ENCODE results near the gene ATAD5. TPM values are rescaled to one million over a fixed set of nuclear protein-coding genes. Genes with fewer than 3 reads are reported as not detected.
"Not testable (repeated sequence)": the region's sequence is repeated elsewhere in the genome, so short reads cannot be mapped to it uniquely, and the experiment has no call there.

ATAD5 gene
- total RNA-seq, 4 donors from 2014 or later = 1.2 to 1.7 (median 1.4) TPM

GRCh38 chr17:30816165-30816564 lies 15.6 kb upstream of the ATAD5 start:
- Histone ChIP-seq H3K36me3 (peaks cover 0 to 5% (median 0%) of the 10 kb centered on the region in 3 donors), H3K4me1 (peaks cover 0 to 19% (median 10%) of the 10 kb centered on the region in 4 donors), H3K27me3 (no peaks in the 10 kb centered on the region), H3K27ac (no peak overlapping the region), H3K4me3 (no peak overlapping the region), H3K9me3 (no peaks in the 10 kb centered on the region)
- no peak for TF ChIP-seq POLR2A (IDR thresholded peaks at IDR 0.05)
- no peak for TF ChIP-seq CTCF (IDR thresholded peaks at IDR 0.05)
- 97% methylated on average over 7 of the region's 7 CpGs for WGBS, 2 donors
- DNase-seq (ENCODE audit: low spot score in 2 of 2) = no peak

GRCh38 chr17:30819971-30820705 lies 11.6 kb upstream of the ATAD5 start:
- Histone ChIP-seq H3K36me3 (peaks cover 0 to 5% (median 0%) of the 10 kb centered on the region in 3 donors), H3K4me3 (no peak overlapping the region), H3K9me3 (no peaks in the 10 kb centered on the region), H3K27me3 (no peaks in the 10 kb centered on the region), H3K27ac (peak overlapping the region in 2 of 4 donors; percentile 8 to 55), H3K4me1 (peaks cover 0 to 36% (median 10%) of the 10 kb centered on the region in 4 donors)
- 73 to 89% methylated on average over 8 of the region's 8 CpGs for WGBS, 2 donors
- no peak for TF ChIP-seq CTCF (IDR thresholded peaks at IDR 0.05)
- no peak for TF ChIP-seq POLR2A (IDR thresholded peaks at IDR 0.05)
- TF ChIP-seq EP300 (IDR thresholded peaks at IDR 0.05) = no peak
- DNase-seq (ENCODE audit: low spot score in 2 of 2) = no peak

GRCh38 chr17:30821871-30822723 lies 9.7 kb upstream of the ATAD5 start:
- no peak overlapping the region for H3K4me3 ChIP-seq

GRCh38 chr17:30822919-30823318 lies 8.8 kb upstream of the ATAD5 start:
- Histone ChIP-seq H3K27ac (peak overlapping the region in 2 of 4 donors; percentile 9 to 92), H3K4me3 (peak overlapping the region in 3 of 4 donors; percentile 61 to 100 (median 86)), H3K4me1 (peaks cover 0 to 43% (median 13%) of the 10 kb centered on the region in 4 donors)
- not testable (repeated sequence) for H3K27me3 ChIP-seq; H3K36me3 ChIP-seq; DNase-seq (ENCODE audit: low spot score in 2 of 2); H3K9me3 ChIP-seq
- WGBS, 2 donors = 78 to 79% methylated on average over 14 of the region's 14 CpGs

More at GRCh38 chr17:30821871-30822723, 9.7 kb upstream of the ATAD5 start:
- peaks cover 0 to 5% (median 0%) of the 10 kb centered on the region in 3 donors for H3K36me3 ChIP-seq
- WGBS, 2 donors = 51 to 53% methylated on average over 9 of the region's 9 CpGs
- peak overlapping the region in 1 of 4 donors; percentile 92 for H3K27ac ChIP-seq
- peaks cover 0 to 43% (median 13%) of the 10 kb centered on the region in 4 donors for H3K4me1 ChIP-seq
- TF ChIP-seq POLR2A (IDR thresholded peaks at IDR 0.05) (no peak), CTCF (IDR thresholded peaks at IDR 0.05) (no peak), EP300 (IDR thresholded peaks at IDR 0.05) (no peak)
- no peak for DNase-seq (ENCODE audit: low spot score in 2 of 2)
- no peaks in the 10 kb centered on the region for H3K9me3 ChIP-seq
- no peaks in the 10 kb centered on the region for H3K27me3 ChIP-seq

GRCh38 chr17:30823421-30823820 lies 8.3 kb upstream of the ATAD5 start:
- Histone ChIP-seq H3K9me3 (no peaks in the 10 kb centered on the region), H3K27me3 (no peaks in the 10 kb centered on the region), H3K4me1 (peaks cover 0 to 43% (median 13%) of the 10 kb centered on the region in 4 donors), H3K27ac (peak overlapping the region in 3 of 4 donors; percentile 38 to 92 (median 84)), H3K36me3 (no peaks in the 10 kb centered on the region), H3K4me3 (peak overlapping the region; percentile 61 to 100 (median 85))
- DNase-seq (ENCODE audit: low spot score in 2 of 2) = no peak
- WGBS, 2 donors = 50 to 56% methylated on average over 7 of the region's 7 CpGs
- TF ChIP-seq EP300 (IDR thresholded peaks at IDR 0.05) (no peak), POLR2A (IDR thresholded peaks at IDR 0.05) (no peak), CTCF (IDR thresholded peaks at IDR 0.05) (no peak)

Measured in tibial nerve (tissue), 4 donors.